OCI-LY1 (cell line): ENCODE measurements around the gene SLC1A2.

Source experiments
- H2AFZ ChIP-seq: fragments of 200-600 bp; sonication (generic), shearing (Covaris generic); 2 replicates; pipeline ENCODE4 v1.6.0; 2014; ENCODE audit warnings: antibody characterized with exemption, mild to moderate bottlenecking, low read length
- H3F3A ChIP-seq: fragments of 200-600 bp; sonication (generic), shearing (Covaris generic); 2 replicates; pipeline ENCODE4 v1.6.0; 2014; ENCODE audit warnings: mild to moderate bottlenecking, antibody characterized with exemption, low read length, moderate library complexity; ENCODE audit not compliant: insufficient read depth
- H3K27ac ChIP-seq: fragments of 200-600 bp; sonication (generic); 2 replicates; pipeline ENCODE4 v1.5.1; 2014; ENCODE audit warnings: low read length, mixed run types, mild to moderate bottlenecking, low read depth; ENCODE audit not compliant: poor library complexity, severe bottlenecking
- H3K27me3 ChIP-seq: fragments of 200-600 bp; sonication (generic); 2 replicates; pipeline ENCODE4 v1.6.0; 2014; ENCODE audit warnings: antibody characterized with exemption, mild to moderate bottlenecking, low read length, moderate library complexity; ENCODE audit not compliant: insufficient read depth
- H3K36me3 ChIP-seq: fragments of 200-600 bp; sonication (generic); 2 replicates; pipeline ENCODE4 v1.6.1; 2014; ENCODE audit warnings: mild to moderate bottlenecking, antibody characterized with exemption, low read length, moderate library complexity, mixed read lengths; ENCODE audit not compliant: insufficient read depth
- H3K4me1 ChIP-seq: fragments of 200-600 bp; sonication (generic); 2 replicates; pipeline ENCODE4 v1.5.1; 2014; ENCODE audit warnings: mild to moderate bottlenecking, low read length, moderate library complexity; ENCODE audit not compliant: insufficient read depth, severe bottlenecking
- H3K4me2 ChIP-seq: fragments of 200-600 bp; sonication (generic), shearing (Covaris generic); 2 replicates; pipeline ENCODE4 v1.6.1; 2014; ENCODE audit warnings: low read length
- H3K4me3 ChIP-seq: fragments of 200-600 bp; sonication (generic); 2 replicates; pipeline ENCODE4 v1.5.1; 2014; ENCODE audit warnings: low read length, low read depth, mild to moderate bottlenecking, mixed read lengths; ENCODE audit not compliant: poor library complexity, severe bottlenecking
- H3K79me2 ChIP-seq: fragments of 200-600 bp; shearing (Covaris generic); 2 replicates; pipeline ENCODE4 v1.6.1; 2016; ENCODE audit warnings: mixed run types, low read length, mixed read lengths; ENCODE audit not compliant: insufficient read depth
- H3K9ac ChIP-seq: fragments of 200-600 bp; sonication (generic), shearing (Covaris generic); 2 replicates; pipeline ENCODE4 v1.6.1; 2014; ENCODE audit warnings: mild to moderate bottlenecking, low read length, mixed read lengths
- H3K9me2 ChIP-seq: fragments of 200-600 bp; sonication (generic), shearing (Covaris generic); 2 replicates; pipeline ENCODE4 v1.6.1; 2014; ENCODE audit warnings: low read depth, mild to moderate bottlenecking, low read length, mixed read lengths
- H3K9me3 ChIP-seq: fragments of 200-600 bp; shearing (Covaris generic); 2 replicates; pipeline ENCODE4 v1.6.1; 2014; ENCODE audit warnings: low read length, mixed read lengths
- H4K20me1 ChIP-seq: fragments of 200-600 bp; sonication (generic), shearing (Covaris generic); 2 replicates; pipeline ENCODE4 v1.6.0; 2016; ENCODE audit warnings: mild to moderate bottlenecking, low read length; ENCODE audit not compliant: insufficient read depth
- EZH2 ChIP-seq: fragments of 200-600 bp; sonication (generic), shearing (Covaris generic); IDR thresholded peaks from 2 replicates; pipeline ENCODE4 v1.8.0; 2017; ENCODE audit warnings: borderline replicate concordance, mixed run types, mild to moderate bottlenecking, antibody characterized with exemption, low read length, moderate library complexity, mixed read lengths
- TF ChIP-seq, protein P1 (sequence below): fragments of 200-600 bp; sonication (generic), shearing (Covaris generic); IDR thresholded peaks from 2 replicates; pipeline ENCODE4 v1.5.1; 2017; ENCODE audit warnings: mild to moderate bottlenecking, antibody characterized with exemption, low read length, moderate library complexity, mixed read lengths

The SLC1A2 gene

DNA sequence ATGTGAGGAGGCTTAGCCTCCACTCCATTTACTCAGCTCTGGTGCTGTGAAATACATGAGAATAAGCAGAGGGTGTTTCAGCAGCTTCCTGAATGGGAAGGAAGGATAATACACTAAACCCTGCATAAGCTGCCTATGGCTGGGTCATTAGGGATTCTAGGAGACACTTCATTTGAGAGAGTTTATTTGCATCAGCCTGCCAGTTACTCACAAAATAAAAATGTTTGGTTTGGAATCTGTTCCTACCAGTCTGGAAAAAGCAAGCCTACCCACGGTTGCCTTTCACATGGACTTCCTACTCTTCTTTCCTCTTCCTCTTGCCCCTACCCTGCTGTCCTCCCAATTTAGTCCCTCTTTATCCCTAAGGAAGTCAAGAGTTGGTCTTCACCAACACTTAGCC, 20.5 kb downstream of the SLC1A2 start:
- H3K27me3 ChIP-seq = no peaks in the 10 kb centered on the region
- no peak for TF ChIP-seq EZH2
- TF ChIP-seq, protein P1, sequence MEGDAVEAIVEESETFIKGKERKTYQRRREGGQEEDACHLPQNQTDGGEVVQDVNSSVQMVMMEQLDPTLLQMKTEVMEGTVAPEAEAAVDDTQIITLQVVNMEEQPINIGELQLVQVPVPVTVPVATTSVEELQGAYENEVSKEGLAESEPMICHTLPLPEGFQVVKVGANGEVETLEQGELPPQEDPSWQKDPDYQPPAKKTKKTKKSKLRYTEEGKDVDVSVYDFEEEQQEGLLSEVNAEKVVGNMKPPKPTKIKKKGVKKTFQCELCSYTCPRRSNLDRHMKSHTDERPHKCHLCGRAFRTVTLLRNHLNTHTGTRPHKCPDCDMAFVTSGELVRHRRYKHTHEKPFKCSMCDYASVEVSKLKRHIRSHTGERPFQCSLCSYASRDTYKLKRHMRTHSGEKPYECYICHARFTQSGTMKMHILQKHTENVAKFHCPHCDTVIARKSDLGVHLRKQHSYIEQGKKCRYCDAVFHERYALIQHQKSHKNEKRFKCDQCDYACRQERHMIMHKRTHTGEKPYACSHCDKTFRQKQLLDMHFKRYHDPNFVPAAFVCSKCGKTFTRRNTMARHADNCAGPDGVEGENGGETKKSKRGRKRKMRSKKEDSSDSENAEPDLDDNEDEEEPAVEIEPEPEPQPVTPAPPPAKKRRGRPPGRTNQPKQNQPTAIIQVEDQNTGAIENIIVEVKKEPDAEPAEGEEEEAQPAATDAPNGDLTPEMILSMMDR = no peak
- no peaks in the 10 kb centered on the region for H3F3A ChIP-seq
- no peaks in the 10 kb centered on the region for H3K9me2 ChIP-seq
- H3K4me2 ChIP-seq = no peak overlapping the region
- H3K36me3 ChIP-seq = no peaks in the 10 kb centered on the region
- no peaks in the 10 kb centered on the region for H3K9me3 ChIP-seq
- H3K27ac ChIP-seq = no peak overlapping the region
- no peak overlapping the region for H2AFZ ChIP-seq
- no peaks in the 10 kb centered on the region for H3K79me2 ChIP-seq
- H4K20me1 ChIP-seq = no peaks in the 10 kb centered on the region
- H3K9ac ChIP-seq = no peak overlapping the region
- H3K4me1 ChIP-seq = no peaks in the 10 kb centered on the region
- no peak overlapping the region for H3K4me3 ChIP-seq

DNA sequence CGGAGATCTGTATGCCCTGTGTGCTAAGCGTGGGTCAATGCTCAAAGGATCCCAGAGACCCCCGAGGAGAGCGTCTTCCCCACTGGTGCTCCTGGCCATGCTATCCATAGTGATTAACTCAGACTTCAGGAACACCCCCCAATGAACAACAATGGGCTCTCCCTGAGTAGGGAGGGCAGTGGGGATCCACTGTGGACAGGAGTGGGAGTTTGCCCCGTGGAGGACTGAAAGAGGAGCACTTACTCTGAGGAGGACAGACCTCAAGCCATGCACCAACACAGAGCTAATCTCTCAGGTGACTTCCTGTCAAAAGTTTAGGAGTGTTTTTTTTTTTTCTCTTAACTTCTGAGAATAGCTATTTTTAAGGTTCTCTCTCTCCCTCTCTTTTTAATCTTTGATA, 24.4 kb downstream of the SLC1A2 start:
- Histone ChIP-seq H3K9ac (no peak overlapping the region), H3K4me3 (no peak overlapping the region), H3K9me3 (no peaks in the 10 kb centered on the region), H3K27me3 (no peaks in the 10 kb centered on the region), H3K9me2 (no peaks in the 10 kb centered on the region), H3K4me1 (peaks cover 14% of the 10 kb centered on the region), H3K4me2 (no peak overlapping the region), H3K79me2 (no peaks in the 10 kb centered on the region), H3F3A (no peaks in the 10 kb centered on the region), H4K20me1 (no peaks in the 10 kb centered on the region), H2AFZ (no peak overlapping the region), H3K27ac (no peak overlapping the region), H3K36me3 (no peaks in the 10 kb centered on the region)
- TF ChIP-seq EZH2 = no peak
- TF ChIP-seq, protein P1 = no peak

DNA sequence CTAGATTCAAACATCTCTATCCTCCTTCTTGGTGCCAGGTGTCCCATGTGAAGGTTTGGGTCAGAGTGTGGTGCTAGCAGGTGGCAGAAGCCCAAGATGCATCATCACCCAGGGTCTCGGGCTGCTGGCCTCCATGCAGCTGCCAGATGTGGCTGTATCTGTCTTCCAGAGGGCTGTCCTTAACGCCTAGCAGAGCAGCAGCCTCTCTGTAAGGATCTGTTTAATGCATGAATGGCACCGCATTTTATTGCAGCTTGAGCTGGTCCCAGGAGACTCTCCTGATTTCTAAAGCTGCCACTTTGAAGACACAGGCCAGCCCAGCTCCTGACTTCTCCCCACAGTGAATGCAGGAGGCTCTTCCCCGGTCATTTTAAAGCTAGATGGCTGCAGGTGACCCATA, 26.3 kb downstream of the SLC1A2 start:
- Histone ChIP-seq H3K4me3 (no peak overlapping the region), H3K9me3 (no peaks in the 10 kb centered on the region), H3K4me1 (peaks cover 14% of the 10 kb centered on the region), H3K4me2 (no peak overlapping the region), H3K27ac (no peak overlapping the region), H3K9me2 (no peaks in the 10 kb centered on the region), H2AFZ (no peak overlapping the region), H3K9ac (no peak overlapping the region), H3K79me2 (no peaks in the 10 kb centered on the region), H3K36me3 (no peaks in the 10 kb centered on the region), H4K20me1 (no peaks in the 10 kb centered on the region), H3F3A (no peaks in the 10 kb centered on the region), H3K27me3 (no peaks in the 10 kb centered on the region)
- TF ChIP-seq, protein P1 = no peak
- TF ChIP-seq EZH2 = no peak
